K562 (cell line): ENCODE results near the gene WDR62.

Experiments
- BACH1 ChIP-seq: fragments of 200-800 bp; sonication (Bioruptor generic); IDR thresholded peaks from 2 replicates; pipeline ENCODE4 v1.6.1; 2016; ENCODE audit warnings: missing genetic modification characterization, missing compliant biosample characterization
- HDAC2 ChIP-seq: fragments of 450-650 bp; IDR thresholded peaks from 2 replicates; pipeline ENCODE4 v1.6.1; 2016; ENCODE audit warnings: mild to moderate bottlenecking
- MCM5 ChIP-seq: fragments of 450-650 bp; IDR thresholded peaks from 2 replicates; pipeline ENCODE4 v1.6.1; 2016; ENCODE audit warnings: low read depth
- MXD1 ChIP-seq: fragments of 250-450 bp; sonication (Bioruptor Pico); IDR thresholded peaks from 2 replicates; pipeline ENCODE4 v1.8.0; 2021; ENCODE audit warnings: borderline replicate concordance, mild to moderate bottlenecking, moderate library complexity; ENCODE audit not compliant: poor library complexity, severe bottlenecking
- POLR2A ChIP-seq: fragments of 450-650 bp; conservative IDR thresholded peaks from 2 replicates; pipeline ENCODE4 v1.6.1; 2016

- no peak for TF ChIP-seq MCM5
- no peak for TF ChIP-seq HDAC2
- TF ChIP-seq MXD1 (CRISPR knock-in tag) = no peak
- TF ChIP-seq POLR2A = no peak
- no peak for TF ChIP-seq BACH1 (tag)
These were observed 61.6 kb downstream of the WDR62 start for GRCh38 chr19:36116344-36116637.
